GM20431 (cell line): ENCODE measurements around the gene RIT2.
"Not testable (repeated sequence)": the region's sequence is repeated elsewhere in the genome, so short reads cannot be mapped to it uniquely, and the experiment has no call there.

Source experiments
- in situ Hi-C: fragments of 300-500 bp; cut with MseI, MboI; formaldehyde crosslinking; loops from one replicate; pipeline ENCODE4 v1.15.0; 2020; ENCODE audit warnings: low sequenced_read_pairs; ENCODE audit not compliant: unreplicated experiment

The RIT2 gene

DNA sequence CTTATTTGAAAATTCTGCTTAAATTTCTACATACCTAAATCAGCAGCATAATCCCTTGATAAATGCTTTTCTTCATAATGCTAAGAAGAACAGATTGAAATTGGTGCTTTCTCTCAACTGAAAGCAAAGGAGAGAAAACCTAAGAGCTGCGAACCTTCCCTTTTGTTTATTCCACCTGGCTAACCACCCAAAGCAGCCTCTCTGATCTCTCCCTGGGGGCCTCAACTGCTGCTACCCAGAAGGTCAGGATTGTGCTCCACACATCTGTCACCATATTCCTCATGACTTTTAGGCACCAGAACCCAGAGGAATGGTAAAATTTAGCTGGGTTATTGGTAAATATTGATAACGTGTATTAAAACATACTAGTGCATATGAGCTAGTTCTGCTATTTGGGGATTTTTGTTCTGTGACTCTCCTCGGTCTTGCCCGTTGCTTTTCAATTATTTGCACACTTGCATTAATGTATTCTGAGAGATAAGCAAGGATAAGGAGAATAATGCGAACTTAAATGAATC is 334.1 kb downstream of the RIT2 start:
- in situ Hi-C loops, result no loop called here

DNA sequence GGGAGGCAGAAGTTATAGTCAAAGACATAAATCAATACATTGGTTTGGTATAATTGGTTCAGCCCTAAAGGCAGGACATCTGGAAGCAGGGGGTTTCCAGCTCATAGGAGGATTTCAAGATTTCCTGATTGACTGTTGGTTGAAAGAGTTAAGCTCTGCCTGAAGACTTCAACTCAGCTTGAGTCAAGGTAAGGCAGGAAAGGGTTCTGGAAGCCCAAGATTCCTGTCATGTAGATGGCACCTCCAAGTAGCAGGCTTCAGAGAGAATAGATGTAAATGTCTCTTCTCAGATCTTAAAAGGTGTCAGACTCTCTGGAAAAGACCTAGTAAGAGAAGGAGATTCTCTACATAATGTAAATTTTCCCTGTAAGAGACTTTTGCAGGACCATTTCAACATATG is 335.3 kb downstream of the RIT2 start:
- in situ Hi-C loops, result no loop called here

DNA sequence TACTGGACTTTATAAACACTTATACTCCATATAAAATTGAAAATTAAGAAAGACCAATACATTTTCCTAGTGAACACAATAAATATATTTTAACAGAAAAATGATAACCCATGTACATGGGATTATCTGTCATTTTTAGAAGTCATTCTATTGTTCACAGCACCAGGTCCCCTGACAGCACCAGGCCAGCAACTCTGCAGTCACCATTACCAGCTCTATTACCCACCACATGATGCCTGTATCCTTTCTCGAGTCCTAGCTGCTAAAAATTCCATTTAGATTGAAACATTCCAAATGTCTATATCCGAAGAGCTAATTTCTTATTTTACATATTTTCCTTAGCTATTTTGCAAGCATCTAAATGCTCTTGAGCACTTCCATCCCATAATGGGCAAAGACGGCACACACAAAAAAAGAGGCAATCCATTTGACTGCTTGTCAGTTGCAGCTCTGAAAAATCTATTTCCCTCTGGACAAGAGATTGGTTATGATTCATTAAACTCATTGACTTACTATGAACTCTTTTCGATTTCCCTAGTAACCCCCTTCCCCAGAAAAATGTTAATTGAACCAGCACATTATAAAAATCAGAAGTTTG is 336.9 kb downstream of the RIT2 start:
- in situ Hi-C loops, result no loop called here

DNA sequence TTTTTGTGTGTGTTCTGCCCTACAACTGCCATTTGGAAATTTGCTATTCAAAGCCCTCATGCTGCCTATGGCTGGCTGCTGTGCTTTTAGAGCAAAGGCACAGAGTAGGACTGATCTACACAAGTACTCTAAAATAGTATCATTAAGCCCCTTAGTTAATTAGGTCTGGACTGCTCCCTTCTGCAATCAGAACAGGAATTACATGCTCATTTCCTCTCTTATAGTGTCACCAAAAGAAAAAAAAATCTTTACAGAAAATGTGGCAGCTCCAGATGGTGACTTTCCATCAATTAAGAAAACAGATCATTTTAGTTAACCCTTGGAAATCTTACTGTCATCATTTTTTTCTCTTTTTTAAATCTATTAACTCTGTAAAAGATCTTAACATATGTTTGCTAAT is 337.5 kb downstream of the RIT2 start:
- in situ Hi-C loops, result no loop called here

DNA sequence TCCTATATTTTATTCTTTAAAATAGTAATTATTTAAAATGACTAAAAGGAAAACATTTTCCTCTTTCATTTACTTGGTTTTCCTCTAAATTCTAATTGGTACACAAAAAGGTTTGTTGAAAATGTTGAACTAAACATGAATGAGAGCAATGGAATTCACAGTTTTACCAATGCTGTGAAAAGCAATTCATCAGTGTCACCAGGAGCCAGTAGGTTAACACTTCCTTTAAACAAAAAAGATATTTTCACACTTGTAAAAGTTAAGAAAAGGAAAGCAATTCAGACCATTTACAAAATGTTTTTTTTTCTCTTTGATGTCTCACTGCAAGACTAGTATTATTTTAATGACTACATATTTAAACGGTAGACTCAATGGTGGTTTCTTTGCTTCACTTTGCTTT is 341.6 kb downstream of the RIT2 start:
- in situ Hi-C loops, result no loop called here

DNA sequence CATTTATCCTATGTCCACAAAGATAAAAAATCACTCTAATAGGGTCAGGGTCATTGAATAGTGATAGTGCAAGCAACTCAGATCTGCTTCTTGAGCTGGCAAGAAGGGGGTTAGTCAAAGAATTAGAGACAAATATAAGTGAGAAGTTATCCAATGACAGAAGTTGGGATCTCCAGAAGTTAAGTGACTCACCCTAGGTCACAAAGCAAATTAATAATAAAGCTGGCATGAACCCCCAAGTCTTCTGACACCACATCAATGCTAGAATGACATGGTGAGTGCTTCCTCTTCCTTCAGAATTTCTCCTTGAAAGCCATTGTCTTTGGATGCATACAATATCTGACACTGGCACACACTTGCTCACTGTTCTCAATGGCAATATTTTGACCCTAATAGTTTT is 343.5 kb downstream of the RIT2 start:
- in situ Hi-C loops, result no loop called here

DNA sequence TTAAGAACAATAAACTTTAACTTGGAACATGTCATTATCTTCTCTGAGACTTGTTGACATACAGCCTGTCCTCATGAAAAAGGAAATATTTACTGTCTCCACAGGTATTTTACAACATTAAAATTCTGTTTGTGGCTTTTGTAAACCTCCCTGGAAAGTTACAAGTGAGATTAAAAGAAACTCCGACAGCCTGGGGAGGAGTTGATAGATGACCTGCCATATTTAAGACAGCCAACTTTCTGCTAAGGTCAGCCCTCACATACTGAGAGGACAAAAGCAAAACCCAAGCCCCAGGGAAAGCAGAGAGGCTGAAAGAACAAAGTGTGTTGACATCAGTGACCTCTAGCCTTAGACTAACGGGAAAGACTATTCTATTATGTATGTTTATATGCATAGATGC is 350.2 kb downstream of the RIT2 start:
- in situ Hi-C loops, result no loop called here

DNA sequence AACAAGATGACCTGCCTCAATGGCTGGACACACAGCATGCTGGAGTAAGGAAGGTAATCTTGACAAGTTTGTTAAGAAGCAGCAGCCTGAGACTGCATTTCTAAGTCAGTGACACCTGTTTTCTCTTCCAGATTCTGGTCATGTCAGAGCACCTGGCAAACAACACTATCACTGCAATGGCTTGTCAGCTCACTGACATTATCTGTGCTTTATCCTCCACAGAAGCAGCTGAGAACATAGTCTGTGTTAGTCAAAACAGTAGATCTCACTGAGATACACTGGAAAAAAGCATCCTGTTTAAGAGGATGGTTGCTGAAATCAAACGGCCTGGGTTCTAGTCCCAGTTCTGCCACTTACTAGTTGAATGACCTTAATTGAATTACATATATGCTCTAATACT is 355.2 kb downstream of the RIT2 start:
- in situ Hi-C loops, result no loop called here

DNA sequence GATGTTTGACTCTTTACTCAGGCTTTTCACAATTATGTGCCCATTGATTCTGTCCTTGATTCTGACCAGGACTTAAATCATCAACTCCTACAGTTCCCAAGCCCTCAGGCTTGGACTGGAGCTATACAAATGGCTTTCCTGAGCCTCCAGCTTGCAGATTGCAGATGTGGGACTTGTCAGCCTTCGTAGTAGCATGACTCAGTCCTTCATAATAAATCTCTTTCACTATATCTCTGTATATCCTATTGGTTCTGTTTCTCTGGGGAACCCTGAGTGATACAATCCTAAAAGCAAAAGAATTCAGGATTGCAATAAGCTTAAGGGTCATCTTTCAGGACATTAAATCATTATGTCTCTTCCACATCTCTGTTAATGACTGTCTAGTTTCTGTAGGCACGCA is 356.6 kb downstream of the RIT2 start:
- in situ Hi-C loops, result no loop called here

DNA sequence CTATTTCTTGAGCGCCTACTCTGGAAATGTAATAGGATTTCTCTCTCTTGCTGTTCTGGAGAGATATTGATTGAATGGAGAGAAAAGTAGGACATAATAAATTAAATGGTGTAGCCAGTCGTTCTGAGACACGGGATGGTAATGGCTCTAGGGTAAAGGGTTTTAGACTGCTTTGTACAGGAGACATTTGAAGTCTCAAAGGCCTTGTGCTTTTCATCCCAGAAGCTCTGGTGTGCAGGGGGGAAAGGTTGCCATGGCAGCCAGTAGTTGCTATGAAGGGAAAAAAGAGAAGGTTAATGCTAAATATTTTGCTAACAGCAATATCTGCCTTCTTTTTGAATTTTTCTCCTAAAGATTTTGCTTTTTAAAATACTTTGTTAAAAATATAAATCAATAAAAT is 359.3 kb downstream of the RIT2 start:
- in situ Hi-C loops, result no loop called here

DNA sequence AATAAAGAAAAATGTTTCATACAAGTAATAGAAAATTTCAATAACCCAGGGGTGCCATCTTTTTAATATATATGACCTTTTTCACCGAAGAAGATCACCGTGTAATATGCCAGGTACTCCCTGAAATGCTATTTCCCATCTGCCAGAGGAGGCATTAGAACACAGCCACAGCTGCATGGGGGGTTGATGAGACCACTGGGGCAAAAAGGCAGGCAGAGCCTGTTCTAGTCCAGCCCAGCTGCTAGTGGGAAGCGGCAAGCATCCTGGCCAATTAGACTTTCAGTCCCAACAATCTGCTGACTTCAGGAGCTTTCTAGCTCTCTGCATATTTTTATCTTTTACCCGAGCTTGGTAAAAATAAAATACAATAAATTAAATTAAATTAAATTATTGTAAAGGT is 362.6 kb downstream of the RIT2 start:
- in situ Hi-C loops, result no loop called here

DNA sequence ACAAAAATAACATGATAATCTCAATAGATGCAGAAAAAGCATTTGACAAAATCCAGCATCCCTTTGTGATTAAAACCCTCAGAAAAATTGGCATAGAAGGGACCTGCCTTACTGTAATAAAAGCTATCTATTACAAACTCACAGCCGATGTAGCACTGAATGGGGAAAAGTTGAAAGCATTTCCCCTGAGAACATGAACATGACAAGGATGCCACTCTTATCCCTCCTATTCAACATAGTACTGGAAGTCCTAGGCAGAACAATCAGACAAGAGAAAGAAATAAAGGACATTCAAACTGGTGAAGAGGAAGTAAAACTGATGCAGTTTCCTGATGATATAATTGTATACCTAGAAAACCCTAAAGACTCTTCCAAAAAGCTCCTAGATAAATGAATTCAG is 368.7 kb downstream of the RIT2 start:
- in situ Hi-C loops, result no loop called here

DNA sequence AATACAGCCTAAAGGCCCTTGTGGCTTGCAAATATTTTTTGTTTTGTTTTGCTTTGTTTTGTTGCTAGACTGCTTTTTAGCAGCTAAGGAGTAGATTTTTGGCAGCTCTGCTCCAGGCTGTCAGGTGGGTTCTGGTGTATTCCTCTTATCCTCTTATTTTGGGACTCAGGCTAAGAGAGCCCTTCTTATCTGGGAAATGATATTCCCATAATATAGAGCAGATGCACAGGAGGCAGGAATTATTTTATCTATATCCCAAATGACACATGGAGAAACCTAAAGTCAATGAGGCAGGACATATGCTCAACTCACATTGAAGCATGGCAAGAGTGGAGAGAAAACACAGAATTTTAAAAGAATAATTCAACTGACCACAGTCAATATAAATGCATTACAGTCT is 369.6 kb downstream of the RIT2 start:
- in situ Hi-C loops, result no loop called here

DNA sequence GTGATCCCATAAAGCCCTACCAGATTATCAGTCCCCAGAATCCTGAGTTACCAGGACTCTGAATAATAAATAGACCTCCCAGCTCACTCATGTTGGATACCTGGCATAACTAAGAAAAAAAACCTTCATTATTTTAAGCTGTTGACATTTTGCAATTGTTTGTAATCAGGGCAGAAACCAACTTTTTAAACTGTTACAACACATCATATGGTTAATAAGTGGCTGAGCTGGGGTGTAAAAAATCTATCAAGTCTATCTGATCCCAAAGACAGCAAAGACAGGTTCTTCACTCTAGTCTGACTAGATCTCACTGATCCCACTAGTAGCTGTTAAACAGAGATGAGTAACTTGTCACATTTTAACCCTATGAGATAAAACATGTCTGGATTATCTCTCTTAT is 370.3 kb downstream of the RIT2 start:
- in situ Hi-C loops, result no loop called here

DNA sequence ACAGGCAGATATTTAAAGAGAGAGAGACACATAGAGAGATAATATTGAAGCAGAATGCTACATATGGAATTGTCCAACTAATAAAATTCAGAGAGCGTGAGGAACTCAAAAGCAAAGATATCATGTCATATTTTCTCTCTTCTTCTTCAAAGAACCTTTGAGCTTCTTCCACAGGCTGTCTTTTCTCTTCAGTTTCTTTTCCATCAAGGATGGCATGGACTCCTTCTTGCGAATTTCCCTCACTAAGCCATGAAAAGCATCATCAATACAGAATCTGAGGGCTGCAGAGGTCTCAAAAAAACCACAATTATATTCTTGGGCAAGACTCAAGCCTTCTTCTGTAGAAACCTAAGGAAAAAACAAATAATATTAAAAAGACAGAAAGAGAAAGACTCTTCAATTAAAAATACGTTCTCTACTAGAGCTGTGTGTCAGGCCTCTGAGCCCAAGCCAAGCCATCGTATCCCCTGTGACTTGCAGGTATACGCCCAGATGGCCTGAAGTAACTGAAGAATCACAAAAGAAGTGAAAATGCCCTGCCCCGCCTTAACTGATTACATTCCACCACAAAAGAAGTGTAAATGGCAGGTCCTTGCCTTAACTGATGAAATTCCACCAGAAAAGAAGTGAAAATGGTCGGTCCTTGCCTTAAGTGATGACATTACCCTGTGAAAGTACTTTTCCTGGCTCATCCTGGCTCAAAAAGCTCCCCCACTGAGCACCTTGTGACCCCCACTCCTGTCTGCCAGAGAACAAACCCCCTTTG is 371.9 kb downstream of the RIT2 start:
- in situ Hi-C loops, result no loop called here

DNA sequence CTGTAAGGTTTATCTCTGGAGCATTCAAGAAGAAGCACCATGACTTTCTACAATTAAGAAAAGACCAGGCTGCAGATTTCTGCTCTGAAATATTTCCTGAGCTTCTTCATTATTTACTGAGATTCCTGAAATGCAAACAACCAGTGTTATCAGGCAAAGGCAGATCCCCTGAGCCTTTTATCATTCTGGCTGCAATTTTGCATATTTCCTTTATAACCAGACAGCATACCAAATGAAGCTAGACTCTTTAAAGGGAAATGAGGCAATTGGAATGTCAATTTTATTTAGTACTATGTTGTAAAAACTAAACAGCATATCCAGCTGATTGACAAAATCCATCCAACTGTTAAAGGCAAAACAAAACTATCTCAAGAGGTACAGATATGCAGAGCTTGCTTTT is 372.5 kb downstream of the RIT2 start:
- in situ Hi-C loops, result no loop called here

DNA sequence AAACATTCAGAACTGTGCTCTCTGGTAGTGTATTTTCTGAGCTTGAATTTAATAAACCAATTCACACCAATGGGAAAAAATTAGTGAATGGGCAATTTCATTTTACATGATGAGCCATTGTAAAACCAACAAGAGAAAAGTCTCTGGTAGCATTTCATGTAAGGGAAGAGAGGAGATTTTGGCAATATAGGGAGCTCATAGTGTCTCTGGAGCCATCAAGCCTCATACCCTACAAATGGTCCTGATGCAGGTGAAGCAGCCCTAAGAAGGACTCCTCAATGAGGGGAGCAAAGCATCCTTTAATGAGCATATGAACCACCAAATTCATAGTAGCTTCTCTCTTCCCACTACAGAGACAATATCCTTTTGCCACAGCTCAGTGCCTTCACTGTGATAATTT is 373.0 kb downstream of the RIT2 start:
- in situ Hi-C loops, result no loop called here

DNA sequence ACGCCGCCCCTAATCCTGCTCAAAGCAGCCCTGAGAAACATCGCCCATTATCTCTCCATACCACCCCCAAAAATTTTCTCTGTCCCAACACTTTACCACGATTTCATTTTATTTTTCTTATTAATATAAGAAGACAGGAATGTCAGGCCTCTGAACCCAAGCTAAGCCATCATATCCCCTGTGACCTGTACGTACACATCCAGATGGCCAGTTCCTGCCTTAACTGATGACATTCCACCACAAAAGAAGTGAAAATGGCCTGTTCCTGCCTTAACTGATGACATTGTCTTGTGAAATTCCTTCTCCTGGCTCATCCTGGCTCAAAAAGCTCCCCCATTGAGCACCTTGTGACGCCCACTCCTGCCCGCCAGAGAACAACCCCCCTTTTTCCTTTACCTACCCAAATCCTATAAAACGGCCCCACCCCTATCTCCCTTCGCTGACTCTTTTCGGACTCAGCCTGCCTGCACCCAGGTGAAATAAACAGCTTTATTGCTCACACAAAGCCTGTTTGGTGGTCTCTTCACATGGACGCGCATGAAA is 373.6 kb downstream of the RIT2 start:
- in situ Hi-C loops, result not testable (repeated sequence)

DNA sequence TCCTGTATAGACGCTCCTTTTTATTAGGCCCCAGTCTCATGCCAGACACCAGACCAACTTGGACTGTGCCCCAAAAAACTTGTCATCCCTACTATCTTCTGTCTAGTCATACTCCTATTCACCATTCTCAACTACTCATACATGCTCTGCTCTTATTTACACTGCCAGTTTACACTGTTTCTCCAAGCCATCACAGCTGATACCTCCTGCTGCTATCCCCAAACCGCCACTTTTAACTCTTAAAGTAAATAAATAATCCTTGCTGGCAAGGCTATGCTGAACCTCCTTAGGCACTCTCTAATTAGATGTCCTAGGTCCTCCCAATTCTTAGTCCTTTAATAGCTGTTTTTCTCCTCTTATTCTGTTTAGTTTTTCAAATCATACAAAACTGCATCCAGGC is 374.2 kb downstream of the RIT2 start:
- in situ Hi-C loops, result not testable (repeated sequence)

DNA sequence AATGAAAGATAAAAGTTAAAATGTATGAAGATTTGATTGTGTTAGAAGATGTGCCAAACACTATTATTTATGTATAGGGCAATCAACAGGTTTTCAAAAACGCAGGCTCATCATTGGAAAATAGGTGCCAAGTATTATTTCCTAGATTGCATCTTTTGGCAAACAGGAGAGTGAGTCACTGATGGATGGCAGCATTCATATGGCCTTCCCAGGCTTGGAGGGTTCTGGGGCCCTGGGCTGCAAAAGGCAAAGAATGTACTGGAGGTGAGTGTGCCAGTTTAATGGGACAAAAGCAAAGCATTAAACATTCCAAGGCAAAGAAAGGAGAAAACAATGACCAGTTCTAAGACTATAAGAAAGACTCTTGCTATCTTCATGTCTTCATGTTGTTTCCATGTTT is 379.4 kb downstream of the RIT2 start:
- in situ Hi-C loops, result no loop called here

DNA sequence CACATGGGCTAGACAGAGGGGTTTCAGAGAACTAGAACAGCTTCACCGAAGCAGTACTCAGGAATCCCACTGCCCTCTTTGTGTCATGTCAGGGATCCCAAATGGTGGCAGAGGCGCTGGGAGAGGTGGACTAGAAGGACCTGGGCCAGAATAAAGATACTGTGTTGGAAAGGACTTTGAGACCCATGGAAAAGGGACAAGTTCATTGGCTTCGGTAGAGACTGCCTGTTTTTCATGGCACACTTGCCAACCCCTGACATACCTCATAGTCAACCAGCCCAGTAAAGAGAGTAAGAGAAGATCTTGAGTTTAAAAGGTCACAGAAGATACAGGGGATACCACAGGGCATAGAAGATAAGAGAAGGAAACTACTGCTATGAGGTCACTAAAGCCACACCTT is 381.0 kb downstream of the RIT2 start:
- in situ Hi-C loops, result no loop called here

DNA sequence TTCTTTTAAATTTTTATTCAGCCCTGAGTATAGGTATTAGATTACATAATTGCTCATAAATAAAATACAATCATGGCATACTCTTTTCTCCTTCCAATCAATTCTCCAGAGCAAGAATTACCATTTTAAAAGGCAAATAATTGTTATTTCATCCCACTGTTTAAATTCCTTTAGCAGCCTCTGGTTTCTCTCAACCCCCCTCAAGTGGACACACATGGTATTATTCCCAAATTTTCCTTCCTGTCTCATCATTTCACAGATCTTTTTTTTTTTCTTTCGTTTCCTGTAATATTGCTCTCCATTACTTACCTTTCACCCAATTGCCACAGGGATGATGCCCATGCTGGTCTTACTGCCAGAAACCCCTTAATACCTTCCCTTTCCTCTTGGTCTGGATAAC is 385.2 kb downstream of the RIT2 start:
- in situ Hi-C loops, result no loop called here
